Measurements from ENCODE around the gene CNTN5. TPM values are rescaled to one million over a fixed set of nuclear protein-coding genes. Genes with fewer than 3 reads are reported as not detected.

Gene CNTN5
- total and polyA plus RNA-seq, 2 experiments from 2014 or later: 9.6 to 10.6 TPM

DNA sequence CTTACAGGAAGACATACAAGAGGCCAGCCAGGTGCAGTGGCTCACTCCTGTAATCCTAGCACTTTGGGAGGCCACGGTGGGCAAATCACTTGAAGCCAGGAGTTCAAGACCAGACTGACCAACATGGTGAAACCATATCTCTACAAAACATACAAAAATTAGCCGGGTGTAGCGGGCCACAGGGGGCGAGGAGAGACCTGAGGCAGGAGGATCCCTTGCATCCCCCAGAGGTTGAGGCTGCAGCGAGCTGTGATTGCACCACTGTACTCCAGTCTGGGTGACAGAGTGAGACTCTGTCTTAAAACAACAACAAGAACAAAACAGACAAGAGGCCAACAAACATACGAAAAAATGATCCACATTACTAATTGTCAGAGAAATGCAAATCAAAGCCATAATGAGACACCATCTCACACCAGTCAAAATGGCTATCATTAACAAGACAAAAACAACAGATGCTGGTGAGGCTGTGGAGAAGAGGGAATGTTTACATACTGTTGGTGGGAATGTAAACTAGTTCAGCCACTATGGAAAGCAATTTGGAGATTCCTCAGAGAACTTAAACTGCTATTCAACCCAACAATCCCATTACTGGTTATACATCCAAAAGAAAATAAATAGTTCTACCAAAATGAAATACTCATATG lies 1167.5 kb downstream of the CNTN5 start:
- Histone ChIP-seq H3K79me2 (no peaks in the 10 kb centered on the region), H2AFZ (no peak overlapping the region), H3K4me1 (ENCODE audit: insufficient read depth) (no peaks in the 10 kb centered on the region), H3K36me3 (replicated peaks; ENCODE audit: insufficient read depth, low read depth) (no peaks in the 10 kb centered on the region), H3K27ac (no peak overlapping the region), H3K4me2 (no peak overlapping the region), H3K9me3 (ENCODE audit: low read depth) (no peaks in the 10 kb centered on the region), H3K9me2 (replicated peaks; ENCODE audit: insufficient read depth) (no peaks in the 10 kb centered on the region), H4K20me1 (ENCODE audit: insufficient read depth, poor library complexity, severe bottlenecking) (no peaks in the 10 kb centered on the region), H3K27me3 (no peaks in the 10 kb centered on the region), H3K4me3 (no peak overlapping the region)
- WGBS (ENCODE audit: low lambda C conversion rate, missing lambda C conversion rate): 94% methylated on average over 6 of the region's 6 CpGs
- TF ChIP-seq, protein P1, sequence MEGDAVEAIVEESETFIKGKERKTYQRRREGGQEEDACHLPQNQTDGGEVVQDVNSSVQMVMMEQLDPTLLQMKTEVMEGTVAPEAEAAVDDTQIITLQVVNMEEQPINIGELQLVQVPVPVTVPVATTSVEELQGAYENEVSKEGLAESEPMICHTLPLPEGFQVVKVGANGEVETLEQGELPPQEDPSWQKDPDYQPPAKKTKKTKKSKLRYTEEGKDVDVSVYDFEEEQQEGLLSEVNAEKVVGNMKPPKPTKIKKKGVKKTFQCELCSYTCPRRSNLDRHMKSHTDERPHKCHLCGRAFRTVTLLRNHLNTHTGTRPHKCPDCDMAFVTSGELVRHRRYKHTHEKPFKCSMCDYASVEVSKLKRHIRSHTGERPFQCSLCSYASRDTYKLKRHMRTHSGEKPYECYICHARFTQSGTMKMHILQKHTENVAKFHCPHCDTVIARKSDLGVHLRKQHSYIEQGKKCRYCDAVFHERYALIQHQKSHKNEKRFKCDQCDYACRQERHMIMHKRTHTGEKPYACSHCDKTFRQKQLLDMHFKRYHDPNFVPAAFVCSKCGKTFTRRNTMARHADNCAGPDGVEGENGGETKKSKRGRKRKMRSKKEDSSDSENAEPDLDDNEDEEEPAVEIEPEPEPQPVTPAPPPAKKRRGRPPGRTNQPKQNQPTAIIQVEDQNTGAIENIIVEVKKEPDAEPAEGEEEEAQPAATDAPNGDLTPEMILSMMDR (IDR thresholded peaks at IDR 0.05; ENCODE audit: poor library complexity): no peak
- TF ChIP-seq EZH2phosphoT487 (IDR thresholded peaks at IDR 0.05; ENCODE audit: low read depth, severe bottlenecking, unreplicated experiment) (no peak), EZH2 (IDR thresholded peaks at IDR 0.05; ENCODE audit: borderline replicate concordance) (no peak)
- no peak for DNase-seq (ENCODE audit: low spot score)

DNA sequence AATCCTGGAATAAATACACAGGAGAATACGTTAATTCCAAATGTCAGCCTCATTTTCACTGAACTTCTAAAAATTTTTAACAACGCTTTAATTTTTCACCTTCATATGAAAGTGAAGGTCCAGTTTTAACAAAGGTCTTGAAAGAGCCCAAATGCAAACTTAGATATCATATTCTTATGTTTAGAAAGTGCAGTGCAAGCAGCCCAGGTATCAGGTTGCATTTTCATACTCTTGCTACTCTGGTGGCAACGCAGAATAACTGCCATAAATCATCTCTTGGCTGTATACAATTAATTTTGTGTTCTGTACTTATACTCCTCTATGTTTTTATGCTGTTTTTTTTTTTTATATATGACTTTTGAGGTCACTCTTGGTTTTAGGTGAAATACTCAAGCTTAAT lies 1169.6 kb downstream of the CNTN5 start:
- H3K36me3 ChIP-seq (replicated peaks; ENCODE audit: insufficient read depth, low read depth): no peaks in the 10 kb centered on the region
- WGBS (ENCODE audit: low lambda C conversion rate, missing lambda C conversion rate): 88% methylated on average over 3 of the region's 3 CpGs

DNA sequence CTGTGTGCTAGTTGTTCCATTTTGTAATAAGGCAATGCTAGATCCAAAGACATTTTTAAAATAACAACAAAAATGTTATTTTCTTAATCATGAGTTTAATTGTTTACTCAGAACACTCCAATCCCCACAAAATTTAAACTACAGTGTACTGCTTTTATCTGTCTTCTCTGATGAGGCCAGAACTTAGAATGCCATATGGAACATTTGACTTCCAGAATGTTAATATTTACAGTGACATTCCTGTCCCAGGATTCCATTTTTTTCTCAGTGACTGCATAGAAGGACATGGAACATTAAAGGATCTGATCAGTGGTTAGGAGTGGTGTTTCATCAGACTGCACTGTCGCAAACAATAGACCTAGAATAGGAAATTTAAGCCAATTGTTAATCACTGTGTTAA lies 1171.4 kb downstream of the CNTN5 start:
- Histone ChIP-seq H3K9me3 (ENCODE audit: low read depth) (no peaks in the 10 kb centered on the region), H3K4me1 (ENCODE audit: insufficient read depth) (no peaks in the 10 kb centered on the region), H2AFZ (no peak overlapping the region), H3K79me2 (no peaks in the 10 kb centered on the region), H3K4me3 (no peak overlapping the region), H3K4me2 (no peak overlapping the region), H4K20me1 (ENCODE audit: insufficient read depth, poor library complexity, severe bottlenecking) (no peaks in the 10 kb centered on the region), H3K27me3 (no peaks in the 10 kb centered on the region), H3K27ac (no peak overlapping the region), H3K36me3 (replicated peaks; ENCODE audit: insufficient read depth, low read depth) (no peaks in the 10 kb centered on the region), H3K9me2 (replicated peaks; ENCODE audit: insufficient read depth) (no peaks in the 10 kb centered on the region)
- WGBS (ENCODE audit: low lambda C conversion rate, missing lambda C conversion rate): 93% methylated on average over 1 of the region's 1 CpG
- TF ChIP-seq EZH2 (IDR thresholded peaks at IDR 0.05; ENCODE audit: borderline replicate concordance): no peak
- TF ChIP-seq, protein P1 (IDR thresholded peaks at IDR 0.05; ENCODE audit: poor library complexity): no peak
- no peak for TF ChIP-seq EZH2phosphoT487 (IDR thresholded peaks at IDR 0.05; ENCODE audit: low read depth, severe bottlenecking, unreplicated experiment)
- no peak for DNase-seq (ENCODE audit: low spot score)

More for the DNA sequence above, 1169.6 kb downstream of the CNTN5 start:
- no peak for TF ChIP-seq EZH2 (IDR thresholded peaks at IDR 0.05; ENCODE audit: borderline replicate concordance)
- H3K4me3 ChIP-seq: no peak overlapping the region
- DNase-seq (ENCODE audit: low spot score): no peak
- no peaks in the 10 kb centered on the region for H3K79me2 ChIP-seq
- H3K9me2 ChIP-seq (replicated peaks; ENCODE audit: insufficient read depth): no peaks in the 10 kb centered on the region
- no peak overlapping the region for H2AFZ ChIP-seq
- no peaks in the 10 kb centered on the region for H3K27me3 ChIP-seq
- no peak overlapping the region for H3K4me2 ChIP-seq
- no peaks in the 10 kb centered on the region for H3K4me1 ChIP-seq (ENCODE audit: insufficient read depth)
- H4K20me1 ChIP-seq (ENCODE audit: insufficient read depth, poor library complexity, severe bottlenecking): no peaks in the 10 kb centered on the region
- no peaks in the 10 kb centered on the region for H3K9me3 ChIP-seq (ENCODE audit: low read depth)
- no peak overlapping the region for H3K27ac ChIP-seq

DNA sequence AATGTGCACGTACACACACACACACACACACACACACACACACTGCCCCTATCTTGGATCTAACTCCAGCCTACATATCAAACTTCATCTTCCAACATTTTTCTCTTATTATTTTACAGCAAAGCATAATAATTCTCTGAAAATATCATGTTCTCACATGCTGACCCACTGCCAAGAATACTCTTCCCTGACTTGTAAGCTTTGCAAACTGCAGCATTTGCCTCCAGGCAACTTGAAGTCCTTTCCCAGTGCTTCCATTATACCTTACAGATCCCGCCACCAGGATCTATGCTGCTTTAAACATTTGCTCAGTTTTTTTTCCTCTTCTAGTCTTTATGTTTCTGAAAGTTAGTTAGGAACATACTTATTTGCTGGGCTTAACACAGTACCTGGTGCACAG lies 1183.0 kb downstream of the CNTN5 start:
- Histone ChIP-seq H3K4me2 (no peak overlapping the region), H2AFZ (no peak overlapping the region), H3K27ac (no peak overlapping the region), H3K9me2 (replicated peaks; ENCODE audit: insufficient read depth) (no peaks in the 10 kb centered on the region), H3K4me1 (ENCODE audit: insufficient read depth) (no peaks in the 10 kb centered on the region), H4K20me1 (ENCODE audit: insufficient read depth, poor library complexity, severe bottlenecking) (no peaks in the 10 kb centered on the region), H3K9me3 (ENCODE audit: low read depth) (no peaks in the 10 kb centered on the region), H3K27me3 (no peaks in the 10 kb centered on the region), H3K36me3 (replicated peaks; ENCODE audit: insufficient read depth, low read depth) (no peaks in the 10 kb centered on the region), H3K4me3 (no peak overlapping the region), H3K79me2 (no peaks in the 10 kb centered on the region)
- whole genome bisulfite sequencing (ENCODE audit: low lambda C conversion rate, missing lambda C conversion rate): 74% methylated on average over 2 of the region's 2 CpGs
- TF ChIP-seq, protein P1 (IDR thresholded peaks at IDR 0.05; ENCODE audit: poor library complexity): no peak
- TF ChIP-seq EZH2phosphoT487 (IDR thresholded peaks at IDR 0.05; ENCODE audit: low read depth, severe bottlenecking, unreplicated experiment) (no peak), EZH2 (IDR thresholded peaks at IDR 0.05; ENCODE audit: borderline replicate concordance) (no peak)
- DNase-seq (ENCODE audit: low spot score): no peak

Data from hepatocyte (in vitro differentiated cells).